Epithelial cell of esophagus (primary cell): ENCODE measurements around the gene PLXNA4.

Source experiments
- DNase-seq: peaks from one replicate; pipeline ENCODE4 v3.0.0; 2010; ENCODE audit warnings: low read depth
- H3K4me3 ChIP-seq: 2 replicates; pipeline ENCODE4 v1.5.1; 2011; ENCODE audit warnings: mild to moderate bottlenecking, low read length, control low read depth
- CTCF ChIP-seq: IDR thresholded peaks from 2 replicates; pipeline ENCODE4 v1.5.1; 2011; ENCODE audit warnings: low read depth, mild to moderate bottlenecking, low read length, control low read depth, inconsistent platforms; ENCODE audit not compliant: insufficient read depth; ENCODE audit errors: missing control alignments

PLXNA4 gene

GRCh38 chr7:132317701-132318351, 258.4 kb downstream of the PLXNA4 start:
- DNase-seq = no peak
- H3K4me3 ChIP-seq = no peak overlapping the region
- no peak for TF ChIP-seq CTCF

- no peak for DNase-seq
- no peak overlapping the region for H3K4me3 ChIP-seq
- no peak for TF ChIP-seq CTCF
Measured at GRCh38 chr7:132312531-132313055, 263.7 kb downstream of the PLXNA4 start.

GRCh38 chr7:132311733-132312132, 264.5 kb downstream of the PLXNA4 start:
- no peak for DNase-seq
- TF ChIP-seq CTCF = no peak
- no peak overlapping the region for H3K4me3 ChIP-seq

GRCh38 chr7:132309102-132309805, 267.0 kb downstream of the PLXNA4 start:
- DNase-seq = no peak
- H3K4me3 ChIP-seq = no peak overlapping the region
- no peak for TF ChIP-seq CTCF

GRCh38 chr7:132307465-132307864, 268.8 kb downstream of the PLXNA4 start:
- DNase-seq = no peak
- TF ChIP-seq CTCF = no peak
- H3K4me3 ChIP-seq = no peak overlapping the region

GRCh38 chr7:132300599-132301277, 275.5 kb downstream of the PLXNA4 start:
- no peak overlapping the region for H3K4me3 ChIP-seq
- DNase-seq = no peak
- TF ChIP-seq CTCF = no peak
